ENCODE data around the gene TRMT61A. TPM values are rescaled to one million over a fixed set of nuclear protein-coding genes. Genes with fewer than 3 reads are reported as not detected.

Gene TRMT61A
- total and polyA plus RNA-seq, 2 of the 13 experiments (the other 11 are each of a cell fraction or from before 2014, with no cell fraction given), result 6.5 to 13.6 TPM

DNA sequence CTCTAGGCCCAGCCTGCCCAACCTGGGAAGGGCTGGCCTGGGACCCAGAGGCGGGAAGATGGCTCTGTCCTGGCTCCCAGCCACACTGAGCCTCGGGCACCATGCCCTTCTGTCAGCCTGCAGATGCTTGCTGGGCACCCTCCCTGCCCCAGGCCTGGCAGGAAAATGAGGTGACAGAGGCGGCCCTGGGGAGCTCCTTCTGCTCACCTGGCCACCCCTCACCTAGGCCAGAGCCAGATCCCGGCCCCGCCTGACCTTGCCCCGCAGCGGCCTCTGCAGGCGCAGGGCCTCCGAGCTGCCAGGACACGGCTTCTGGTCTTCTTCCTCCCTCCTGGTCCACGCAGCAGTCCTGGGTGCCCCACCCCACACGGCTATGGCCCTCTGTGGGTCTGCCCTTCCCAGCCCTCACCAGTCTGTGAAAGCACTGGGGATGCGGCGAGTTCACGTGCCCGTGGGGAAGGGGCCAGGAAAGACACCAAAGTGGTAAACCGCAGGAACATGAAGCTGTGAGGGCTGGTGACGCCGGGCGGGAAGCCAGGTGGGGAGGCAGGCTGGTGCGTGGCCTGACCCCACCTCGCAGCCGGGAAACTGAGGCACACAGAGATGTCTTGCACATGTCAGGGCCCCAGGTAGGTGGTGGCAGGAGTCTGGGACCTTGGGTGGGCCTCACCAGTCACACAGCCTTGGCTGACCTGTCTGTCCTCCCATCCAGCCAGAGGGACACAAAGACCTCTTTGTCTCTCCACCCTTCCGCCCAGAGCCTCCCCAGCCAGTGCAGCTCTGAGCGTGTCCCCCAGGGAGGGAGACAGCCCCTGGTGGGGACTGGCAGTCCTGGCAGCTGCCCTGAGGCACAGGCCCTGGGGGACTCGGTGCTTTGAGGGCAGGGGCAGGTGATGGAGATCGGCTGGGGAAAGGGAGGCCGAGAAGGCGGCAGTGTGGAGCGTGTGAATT, 20.6 kb downstream of the TRMT61A start (continued):
- peak; percentile 93 for TF ChIP-seq MTA1 (CRISPR knock-in tag; IDR thresholded peaks at IDR 0.05; ENCODE audit: borderline replicate concordance)
- no peak for TF ChIP-seq SIX1 (CRISPR knock-in tag; IDR thresholded peaks at IDR 0.05; ENCODE audit: borderline replicate concordance)
- TF ChIP-seq ZNF251 (CRISPR knock-in tag; IDR thresholded peaks at IDR 0.05), result no peak
- TF ChIP-seq, protein P1, sequence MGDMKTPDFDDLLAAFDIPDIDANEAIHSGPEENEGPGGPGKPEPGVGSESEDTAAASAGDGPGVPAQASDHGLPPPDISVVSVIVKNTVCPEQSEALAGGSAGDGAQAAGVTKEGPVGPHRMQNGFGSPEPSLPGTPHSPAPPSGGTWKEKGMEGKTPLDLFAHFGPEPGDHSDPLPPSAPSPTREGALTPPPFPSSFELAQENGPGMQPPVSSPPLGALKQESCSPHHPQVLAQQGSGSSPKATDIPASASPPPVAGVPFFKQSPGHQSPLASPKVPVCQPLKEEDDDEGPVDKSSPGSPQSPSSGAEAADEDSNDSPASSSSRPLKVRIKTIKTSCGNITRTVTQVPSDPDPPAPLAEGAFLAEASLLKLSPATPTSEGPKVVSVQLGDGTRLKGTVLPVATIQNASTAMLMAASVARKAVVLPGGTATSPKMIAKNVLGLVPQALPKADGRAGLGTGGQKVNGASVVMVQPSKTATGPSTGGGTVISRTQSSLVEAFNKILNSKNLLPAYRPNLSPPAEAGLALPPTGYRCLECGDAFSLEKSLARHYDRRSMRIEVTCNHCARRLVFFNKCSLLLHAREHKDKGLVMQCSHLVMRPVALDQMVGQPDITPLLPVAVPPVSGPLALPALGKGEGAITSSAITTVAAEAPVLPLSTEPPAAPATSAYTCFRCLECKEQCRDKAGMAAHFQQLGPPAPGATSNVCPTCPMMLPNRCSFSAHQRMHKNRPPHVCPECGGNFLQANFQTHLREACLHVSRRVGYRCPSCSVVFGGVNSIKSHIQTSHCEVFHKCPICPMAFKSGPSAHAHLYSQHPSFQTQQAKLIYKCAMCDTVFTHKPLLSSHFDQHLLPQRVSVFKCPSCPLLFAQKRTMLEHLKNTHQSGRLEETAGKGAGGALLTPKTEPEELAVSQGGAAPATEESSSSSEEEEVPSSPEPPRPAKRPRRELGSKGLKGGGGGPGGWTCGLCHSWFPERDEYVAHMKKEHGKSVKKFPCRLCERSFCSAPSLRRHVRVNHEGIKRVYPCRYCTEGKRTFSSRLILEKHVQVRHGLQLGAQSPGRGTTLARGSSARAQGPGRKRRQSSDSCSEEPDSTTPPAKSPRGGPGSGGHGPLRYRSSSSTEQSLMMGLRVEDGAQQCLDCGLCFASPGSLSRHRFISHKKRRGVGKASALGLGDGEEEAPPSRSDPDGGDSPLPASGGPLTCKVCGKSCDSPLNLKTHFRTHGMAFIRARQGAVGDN (CRISPR knock-in tag; IDR thresholded peaks at IDR 0.05), result peak; percentile 92
- TF ChIP-seq MTF2 (CRISPR knock-in tag; IDR thresholded peaks at IDR 0.05; ENCODE audit: borderline replicate concordance), result no peak
- no peak for TF ChIP-seq ZNF549 (CRISPR knock-in tag; IDR thresholded peaks at IDR 0.05)
- TF ChIP-seq, protein P2, sequence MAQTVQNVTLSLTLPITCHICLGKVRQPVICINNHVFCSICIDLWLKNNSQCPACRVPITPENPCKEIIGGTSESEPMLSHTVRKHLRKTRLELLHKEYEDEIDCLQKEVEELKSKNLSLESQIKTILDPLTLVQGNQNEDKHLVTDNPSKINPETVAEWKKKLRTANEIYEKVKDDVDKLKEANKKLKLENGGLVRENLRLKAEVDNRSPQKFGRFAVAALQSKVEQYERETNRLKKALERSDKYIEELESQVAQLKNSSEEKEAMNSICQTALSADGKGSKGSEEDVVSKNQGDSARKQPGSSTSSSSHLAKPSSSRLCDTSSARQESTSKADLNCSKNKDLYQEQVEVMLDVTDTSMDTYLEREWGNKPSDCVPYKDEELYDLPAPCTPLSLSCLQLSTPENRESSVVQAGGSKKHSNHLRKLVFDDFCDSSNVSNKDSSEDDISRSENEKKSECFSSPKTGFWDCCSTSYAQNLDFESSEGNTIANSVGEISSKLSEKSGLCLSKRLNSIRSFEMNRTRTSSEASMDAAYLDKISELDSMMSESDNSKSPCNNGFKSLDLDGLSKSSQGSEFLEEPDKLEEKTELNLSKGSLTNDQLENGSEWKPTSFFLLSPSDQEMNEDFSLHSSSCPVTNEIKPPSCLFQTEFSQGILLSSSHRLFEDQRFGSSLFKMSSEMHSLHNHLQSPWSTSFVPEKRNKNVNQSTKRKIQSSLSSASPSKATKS (CRISPR knock-in tag; IDR thresholded peaks at IDR 0.05), result no peak
- TF ChIP-seq ZNF350 (CRISPR knock-in tag; IDR thresholded peaks at IDR 0.05; ENCODE audit: borderline replicate concordance, low read depth), result peak; percentile 52; the same call in 1 of the 2 replicates
- no peak for TF ChIP-seq AGO1 (IDR thresholded peaks at IDR 0.05; ENCODE audit: low read depth, low read length, poor library complexity, severe bottlenecking)
- TF ChIP-seq, protein P3, sequence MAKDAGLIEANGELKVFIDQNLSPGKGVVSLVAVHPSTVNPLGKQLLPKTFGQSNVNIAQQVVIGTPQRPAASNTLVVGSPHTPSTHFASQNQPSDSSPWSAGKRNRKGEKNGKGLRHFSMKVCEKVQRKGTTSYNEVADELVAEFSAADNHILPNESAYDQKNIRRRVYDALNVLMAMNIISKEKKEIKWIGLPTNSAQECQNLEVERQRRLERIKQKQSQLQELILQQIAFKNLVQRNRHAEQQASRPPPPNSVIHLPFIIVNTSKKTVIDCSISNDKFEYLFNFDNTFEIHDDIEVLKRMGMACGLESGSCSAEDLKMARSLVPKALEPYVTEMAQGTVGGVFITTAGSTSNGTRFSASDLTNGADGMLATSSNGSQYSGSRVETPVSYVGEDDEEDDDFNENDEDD (CRISPR knock-in tag; IDR thresholded peaks at IDR 0.05; ENCODE audit: borderline replicate concordance), result peak; percentile 8; the same call in 1 of the 2 replicates
- TF ChIP-seq, protein P4, sequence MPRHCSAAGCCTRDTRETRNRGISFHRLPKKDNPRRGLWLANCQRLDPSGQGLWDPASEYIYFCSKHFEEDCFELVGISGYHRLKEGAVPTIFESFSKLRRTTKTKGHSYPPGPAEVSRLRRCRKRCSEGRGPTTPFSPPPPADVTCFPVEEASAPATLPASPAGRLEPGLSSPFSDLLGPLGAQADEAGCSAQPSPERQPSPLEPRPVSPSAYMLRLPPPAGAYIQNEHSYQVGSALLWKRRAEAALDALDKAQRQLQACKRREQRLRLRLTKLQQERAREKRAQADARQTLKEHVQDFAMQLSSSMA (CRISPR knock-in tag; IDR thresholded peaks at IDR 0.05), result peak; percentile 81
- TF ChIP-seq NBN (conservative IDR thresholded peaks at IDR 0.05), result no peak
- TF ChIP-seq PTBP1 (IDR thresholded peaks at IDR 0.05; ENCODE audit: low read depth, low read length, poor library complexity, severe bottlenecking), result no peak
- TF ChIP-seq HDAC2 (CRISPR knock-in tag; IDR thresholded peaks at IDR 0.05), result peak; percentile 75
- TF ChIP-seq TCF7L2 (IDR thresholded peaks at IDR 0.05; ENCODE audit: low read depth, low read length), result no peak
- TF ChIP-seq GTF3A (CRISPR knock-in tag; conservative IDR thresholded peaks at IDR 0.05), result no peak
- peak; percentile 62; the same call in 1 of the 2 replicates for TF ChIP-seq ZNF451 (CRISPR knock-in tag; IDR thresholded peaks at IDR 0.05)
